H9 (cell line): ENCODE measurements around the gene DCLK2. TPM values are rescaled to one million over a fixed set of nuclear protein-coding genes. Genes with fewer than 3 reads are reported as not detected.

ENCODE experiments used
- DNase-seq: peaks from one replicate; pipeline ENCODE4 v3.0.0-alpha.2; 2017
- H2AFZ ChIP-seq: one replicate; pipeline ENCODE4 v1.6.1; 2013; ENCODE audit warnings: mild to moderate bottlenecking, low read length, control low read depth, moderate library complexity
- H2AK5ac ChIP-seq: 2 replicates; pipeline ENCODE4 v1.6.1; 2013; ENCODE audit warnings: low read length, control low read depth, mixed read lengths; ENCODE audit not compliant: insufficient read length
- H2BK120ac ChIP-seq: one replicate; pipeline ENCODE4 v1.6.1; 2013; ENCODE audit warnings: low read depth, mild to moderate bottlenecking, low read length, control low read depth, inconsistent platforms; ENCODE audit not compliant: poor library complexity, severe bottlenecking
- H2BK12ac ChIP-seq: 2 replicates; pipeline ENCODE4 v1.6.1; 2013; ENCODE audit warnings: low read length, control low read depth, mixed read lengths, low read depth; ENCODE audit not compliant: insufficient read length
- H2BK15ac ChIP-seq: 2 replicates; pipeline ENCODE4 v1.6.1; 2013; ENCODE audit warnings: low read depth, low read length, control low read depth
- H2BK20ac ChIP-seq: one replicate; pipeline ENCODE4 v1.6.1; 2013; ENCODE audit warnings: low read depth, mild to moderate bottlenecking, low read length, control low read depth, inconsistent platforms; ENCODE audit not compliant: poor library complexity, severe bottlenecking
- H2BK5ac ChIP-seq: 2 replicates; pipeline ENCODE4 v1.6.1; 2013; ENCODE audit warnings: low read length, control low read depth, mixed read lengths; ENCODE audit not compliant: insufficient read length
- H3K14ac ChIP-seq: 2 replicates; pipeline ENCODE4 v1.6.1; 2013; ENCODE audit warnings: low read length, control low read depth; ENCODE audit not compliant: insufficient read depth
- H3K18ac ChIP-seq: 2 replicates; pipeline ENCODE4 v1.6.1; 2013; ENCODE audit warnings: low read depth, mild to moderate bottlenecking, mixed read lengths, low read length, control low read depth; ENCODE audit not compliant: insufficient read length
- H3K23ac ChIP-seq: 2 replicates; pipeline ENCODE4 v1.6.1; 2013; ENCODE audit warnings: low read length, control low read depth, mixed read lengths, low read depth; ENCODE audit not compliant: insufficient read length
- H3K23me2 ChIP-seq: 2 replicates; pipeline ENCODE4 v1.6.1; 2013; ENCODE audit warnings: low read depth, mild to moderate bottlenecking, mixed read lengths, low read length, control low read depth; ENCODE audit not compliant: insufficient read length, poor library complexity, severe bottlenecking
- H3K27ac ChIP-seq: 2 replicates; pipeline ENCODE4 v1.5.1; 2013; ENCODE audit warnings: low read length, control low read depth, mixed read lengths, low read depth; ENCODE audit not compliant: insufficient read length
- H3K27me3 ChIP-seq: 2 replicates; pipeline ENCODE4 v1.6.1; 2013; ENCODE audit warnings: low read length, control low read depth, inconsistent platforms; ENCODE audit not compliant: insufficient read depth
- H3K4ac ChIP-seq: 2 replicates; pipeline ENCODE4 v1.6.1; 2013; ENCODE audit warnings: low read depth, mild to moderate bottlenecking, control low read depth, inconsistent platforms, low read length, moderate library complexity
- H3K4me1 ChIP-seq: 2 replicates; pipeline ENCODE4 v1.6.1; 2013; ENCODE audit warnings: low read length, control low read depth, inconsistent platforms; ENCODE audit not compliant: insufficient read depth
- H3K4me2 ChIP-seq: 2 replicates; pipeline ENCODE4 v1.6.1; 2013; ENCODE audit warnings: low read length, control low read depth, mixed read lengths; ENCODE audit not compliant: insufficient read length, insufficient read depth
- H3K56ac ChIP-seq: 2 replicates; pipeline ENCODE4 v1.6.1; 2013; ENCODE audit warnings: low read depth, mild to moderate bottlenecking, mixed read lengths, low read length, control low read depth; ENCODE audit not compliant: insufficient read length
- H3K79me1 ChIP-seq: 2 replicates; pipeline ENCODE4 v1.6.1; 2013; ENCODE audit warnings: low read depth, mild to moderate bottlenecking, moderate library complexity, low read length, control low read depth, inconsistent platforms; ENCODE audit not compliant: insufficient read depth, poor library complexity, severe bottlenecking
- H3K79me2 ChIP-seq: 2 replicates; pipeline ENCODE4 v1.6.1; 2013; ENCODE audit warnings: low read length, control low read depth, inconsistent platforms; ENCODE audit not compliant: insufficient read depth
- H3K9ac ChIP-seq: 2 replicates; pipeline ENCODE4 v1.6.1; 2013; ENCODE audit warnings: low read length, control low read depth, mixed read lengths; ENCODE audit not compliant: insufficient read length; ENCODE audit errors: extremely low read depth
- H3K9me3 ChIP-seq: one replicate; pipeline ENCODE4 v1.6.1; 2013; ENCODE audit warnings: low read depth, low read length, inconsistent platforms; ENCODE audit not compliant: control insufficient read depth
- H3T11ph ChIP-seq: one replicate; pipeline ENCODE4 v1.6.1; 2013; ENCODE audit warnings: mild to moderate bottlenecking, low read length, control low read depth, inconsistent platforms
- H4K20me1 ChIP-seq: one replicate; pipeline ENCODE4 v1.6.1; 2013; ENCODE audit not compliant: control insufficient read depth, insufficient read length, insufficient read depth
- H4K5ac ChIP-seq: 2 replicates; pipeline ENCODE4 v1.6.1; 2013; ENCODE audit warnings: low read depth, mild to moderate bottlenecking, mixed read lengths, low read length, control low read depth; ENCODE audit not compliant: insufficient read length
- H4K8ac ChIP-seq: replicated peaks from 2 replicates; pipeline ENCODE4 v1.6.1; 2013; ENCODE audit warnings: low read length, control low read depth, mixed read lengths, low read depth; ENCODE audit not compliant: insufficient read length
- H4K91ac ChIP-seq: 2 replicates; pipeline ENCODE4 v1.6.1; 2013; ENCODE audit warnings: low read depth, mild to moderate bottlenecking, moderate library complexity, mixed read lengths, low read length, control low read depth; ENCODE audit not compliant: insufficient read length
- H3K27ac Mint-ChIP-seq, 3 experiments: 2 replicates in 2 of 3; 3 replicates in 1 of 3; pipeline ENCODE4 v1.8.0; 2020 to 2021; ENCODE audit warnings: mixed read lengths in 3 of 3, mild to moderate bottlenecking in 1 of 3, moderate library complexity in 1 of 3
- H3K27me3 Mint-ChIP-seq: 2 replicates; pipeline ENCODE4 v1.8.0; 2021; ENCODE audit warnings: low read depth, mild to moderate bottlenecking, moderate library complexity, mixed read lengths
- H3K36me3 Mint-ChIP-seq, 3 experiments: 2 replicates in 2 of 3; 3 replicates in 1 of 3; pipeline ENCODE4 v1.8.0; 2020 to 2021; ENCODE audit warnings: low read depth in 3 of 3, mixed read lengths in 3 of 3; ENCODE audit not compliant: insufficient read depth in 1 of 3
- H3K4me1 Mint-ChIP-seq, 2 experiments: 2 replicates each; pipeline ENCODE4 v1.8.0; 2020; ENCODE audit warnings: mixed read lengths in 2 of 2
- H3K4me3 Mint-ChIP-seq, 2 experiments: 2 replicates in 1 of 2; 3 replicates in 1 of 2; pipeline ENCODE4 v1.8.0; 2020 to 2021; ENCODE audit warnings: mild to moderate bottlenecking in 2 of 2, mixed read lengths in 2 of 2, moderate library complexity in 1 of 2
- H3K9me3 Mint-ChIP-seq, 2 experiments: 2 replicates in 1 of 2; 3 replicates in 1 of 2; pipeline ENCODE4 v1.8.0; 2020; ENCODE audit warnings: mild to moderate bottlenecking in 2 of 2, mixed read lengths in 2 of 2, moderate library complexity in 1 of 2
- CTCF ChIP-seq: fragments of 200-600 bp; sonication (generic); conservative IDR thresholded peaks from 3 replicates; pipeline ENCODE4 v1.8.0; 2021; ENCODE audit warnings: antibody characterized with exemption, mild to moderate bottlenecking
- WGBS: extraction: QIAGEN DNeasy Blood & Tissue Kit; methylation state at CpG from one replicate; pipeline ENCODE4 v1.1.7; 2013; ENCODE audit warnings: missing lambda C conversion rate, low lambda C conversion rate, mixed read lengths; ENCODE audit not compliant: insufficient read length; ENCODE audit errors: extremely low coverage; 5-methylcytosine and 5-hydroxymethylcytosine counted together
- total RNA-seq: library from RNA; stranded (reverse); gene quantifications from 2 replicates; pipeline ENCODE4 v1.2.1, GENCODE V29; 2021

DCLK2 gene
- total RNA-seq, 1 experiment from 2014 or later, result 0.33 TPM

GRCh38 chr4:150255610-150256224, 177.5 kb downstream of the DCLK2 start:
- Mint-ChIP-seq H3K27ac (no peak overlapping the region), H3K27me3 (no peaks in the 10 kb centered on the region; the same call in none of the 2 replicates), H3K9me3 (peaks cover 3 to 4% of the 10 kb centered on the region in 2 experiments; a peak in 3 of 5 replicates), H3K4me1 (peaks cover 37 to 38% of the 10 kb centered on the region in 2 experiments), H3K4me3 (no peak overlapping the region; a peak in 1 of 5 replicates), H3K36me3 (peaks cover 0 to 4% (median 0%) of the 10 kb centered on the region in 3 experiments; a peak in 1 of 7 replicates)
- Histone ChIP-seq H2BK12ac (no peak overlapping the region), H2BK120ac (no peak overlapping the region), H3K9me3 (no peaks in the 10 kb centered on the region), H3K18ac (no peak overlapping the region), H4K91ac (no peak overlapping the region), H2BK5ac (no peak overlapping the region), H4K20me1 (no peaks in the 10 kb centered on the region), H3K14ac (no peak overlapping the region), H3K9ac (no peak overlapping the region), H3K4ac (no peak overlapping the region), H4K8ac (no peak overlapping the region), H2BK20ac (no peak overlapping the region), H2AK5ac (no peak overlapping the region), H4K5ac (no peak overlapping the region), H3K79me1 (no peaks in the 10 kb centered on the region), H3K27me3 (no peaks in the 10 kb centered on the region), H3K27ac (no peak overlapping the region), H3K56ac (no peak overlapping the region), H3T11ph (no peak overlapping the region), H2BK15ac (no peak overlapping the region), H3K4me1 (0 out of 2 replicates have a peak, but pooled peaks cover 3% of the 10 kb centered on the region), H3K4me2 (no peak overlapping the region), H2AFZ (no peak overlapping the region), H3K23ac (no peak overlapping the region), H3K79me2 (no peaks in the 10 kb centered on the region), H3K23me2 (no peaks in the 10 kb centered on the region)
- no peak for TF ChIP-seq CTCF
- DNase-seq, result no peak
- WGBS, result no CpG with 5 or more reads among the region's 16 CpGs
